H9 (cell line): ENCODE data around the gene TDRD1. TPM values are rescaled to one million over a fixed set of nuclear protein-coding genes. Genes with fewer than 3 reads are reported as not detected.

Experiments
- DNase-seq: peaks from one replicate; pipeline ENCODE4 v3.0.0-alpha.2; 2017
- H2AFZ ChIP-seq: one replicate; pipeline ENCODE4 v1.6.1; 2013; ENCODE audit warnings: mild to moderate bottlenecking, low read length, control low read depth, moderate library complexity
- H2AK5ac ChIP-seq: 2 replicates; pipeline ENCODE4 v1.6.1; 2013; ENCODE audit warnings: low read length, control low read depth, mixed read lengths; ENCODE audit not compliant: insufficient read length
- H2BK120ac ChIP-seq: one replicate; pipeline ENCODE4 v1.6.1; 2013; ENCODE audit warnings: low read depth, mild to moderate bottlenecking, low read length, control low read depth, inconsistent platforms; ENCODE audit not compliant: poor library complexity, severe bottlenecking
- H2BK12ac ChIP-seq: 2 replicates; pipeline ENCODE4 v1.6.1; 2013; ENCODE audit warnings: low read length, control low read depth, mixed read lengths, low read depth; ENCODE audit not compliant: insufficient read length
- H2BK15ac ChIP-seq: 2 replicates; pipeline ENCODE4 v1.6.1; 2013; ENCODE audit warnings: low read depth, low read length, control low read depth
- H2BK20ac ChIP-seq: one replicate; pipeline ENCODE4 v1.6.1; 2013; ENCODE audit warnings: low read depth, mild to moderate bottlenecking, low read length, control low read depth, inconsistent platforms; ENCODE audit not compliant: poor library complexity, severe bottlenecking
- H2BK5ac ChIP-seq: 2 replicates; pipeline ENCODE4 v1.6.1; 2013; ENCODE audit warnings: low read length, control low read depth, mixed read lengths; ENCODE audit not compliant: insufficient read length
- H3K14ac ChIP-seq: 2 replicates; pipeline ENCODE4 v1.6.1; 2013; ENCODE audit warnings: low read length, control low read depth; ENCODE audit not compliant: insufficient read depth
- H3K18ac ChIP-seq: 2 replicates; pipeline ENCODE4 v1.6.1; 2013; ENCODE audit warnings: low read depth, mild to moderate bottlenecking, mixed read lengths, low read length, control low read depth; ENCODE audit not compliant: insufficient read length
- H3K23ac ChIP-seq: 2 replicates; pipeline ENCODE4 v1.6.1; 2013; ENCODE audit warnings: low read length, control low read depth, mixed read lengths, low read depth; ENCODE audit not compliant: insufficient read length
- H3K23me2 ChIP-seq: 2 replicates; pipeline ENCODE4 v1.6.1; 2013; ENCODE audit warnings: low read depth, mild to moderate bottlenecking, mixed read lengths, low read length, control low read depth; ENCODE audit not compliant: insufficient read length, poor library complexity, severe bottlenecking
- H3K27ac ChIP-seq: 2 replicates; pipeline ENCODE4 v1.5.1; 2013; ENCODE audit warnings: low read length, control low read depth, mixed read lengths, low read depth; ENCODE audit not compliant: insufficient read length
- H3K27me3 ChIP-seq: 2 replicates; pipeline ENCODE4 v1.6.1; 2013; ENCODE audit warnings: low read length, control low read depth, inconsistent platforms; ENCODE audit not compliant: insufficient read depth
- H3K4ac ChIP-seq: 2 replicates; pipeline ENCODE4 v1.6.1; 2013; ENCODE audit warnings: low read depth, mild to moderate bottlenecking, control low read depth, inconsistent platforms, low read length, moderate library complexity
- H3K4me1 ChIP-seq: 2 replicates; pipeline ENCODE4 v1.6.1; 2013; ENCODE audit warnings: low read length, control low read depth, inconsistent platforms; ENCODE audit not compliant: insufficient read depth
- H3K4me2 ChIP-seq: 2 replicates; pipeline ENCODE4 v1.6.1; 2013; ENCODE audit warnings: low read length, control low read depth, mixed read lengths; ENCODE audit not compliant: insufficient read length, insufficient read depth
- H3K56ac ChIP-seq: 2 replicates; pipeline ENCODE4 v1.6.1; 2013; ENCODE audit warnings: low read depth, mild to moderate bottlenecking, mixed read lengths, low read length, control low read depth; ENCODE audit not compliant: insufficient read length
- H3K79me1 ChIP-seq: 2 replicates; pipeline ENCODE4 v1.6.1; 2013; ENCODE audit warnings: low read depth, mild to moderate bottlenecking, moderate library complexity, low read length, control low read depth, inconsistent platforms; ENCODE audit not compliant: insufficient read depth, poor library complexity, severe bottlenecking
- H3K79me2 ChIP-seq: 2 replicates; pipeline ENCODE4 v1.6.1; 2013; ENCODE audit warnings: low read length, control low read depth, inconsistent platforms; ENCODE audit not compliant: insufficient read depth
- H3K9ac ChIP-seq: 2 replicates; pipeline ENCODE4 v1.6.1; 2013; ENCODE audit warnings: low read length, control low read depth, mixed read lengths; ENCODE audit not compliant: insufficient read length; ENCODE audit errors: extremely low read depth
- H3K9me3 ChIP-seq: one replicate; pipeline ENCODE4 v1.6.1; 2013; ENCODE audit warnings: low read depth, low read length, inconsistent platforms; ENCODE audit not compliant: control insufficient read depth
- H3T11ph ChIP-seq: one replicate; pipeline ENCODE4 v1.6.1; 2013; ENCODE audit warnings: mild to moderate bottlenecking, low read length, control low read depth, inconsistent platforms
- H4K20me1 ChIP-seq: one replicate; pipeline ENCODE4 v1.6.1; 2013; ENCODE audit not compliant: control insufficient read depth, insufficient read length, insufficient read depth
- H4K5ac ChIP-seq: 2 replicates; pipeline ENCODE4 v1.6.1; 2013; ENCODE audit warnings: low read depth, mild to moderate bottlenecking, mixed read lengths, low read length, control low read depth; ENCODE audit not compliant: insufficient read length
- H4K8ac ChIP-seq: replicated peaks from 2 replicates; pipeline ENCODE4 v1.6.1; 2013; ENCODE audit warnings: low read length, control low read depth, mixed read lengths, low read depth; ENCODE audit not compliant: insufficient read length
- H4K91ac ChIP-seq: 2 replicates; pipeline ENCODE4 v1.6.1; 2013; ENCODE audit warnings: low read depth, mild to moderate bottlenecking, moderate library complexity, mixed read lengths, low read length, control low read depth; ENCODE audit not compliant: insufficient read length
- H3K27ac Mint-ChIP-seq, 3 experiments: 2 replicates in 2 of 3; 3 replicates in 1 of 3; pipeline ENCODE4 v1.8.0; 2020 to 2021; ENCODE audit warnings: mixed read lengths in 3 of 3, mild to moderate bottlenecking in 1 of 3, moderate library complexity in 1 of 3
- H3K27me3 Mint-ChIP-seq: 2 replicates; pipeline ENCODE4 v1.8.0; 2021; ENCODE audit warnings: low read depth, mild to moderate bottlenecking, moderate library complexity, mixed read lengths
- H3K36me3 Mint-ChIP-seq, 3 experiments: 2 replicates in 2 of 3; 3 replicates in 1 of 3; pipeline ENCODE4 v1.8.0; 2020 to 2021; ENCODE audit warnings: low read depth in 3 of 3, mixed read lengths in 3 of 3; ENCODE audit not compliant: insufficient read depth in 1 of 3
- H3K4me1 Mint-ChIP-seq, 2 experiments: 2 replicates each; pipeline ENCODE4 v1.8.0; 2020; ENCODE audit warnings: mixed read lengths in 2 of 2
- H3K4me3 Mint-ChIP-seq, 2 experiments: 2 replicates in 1 of 2; 3 replicates in 1 of 2; pipeline ENCODE4 v1.8.0; 2020 to 2021; ENCODE audit warnings: mild to moderate bottlenecking in 2 of 2, mixed read lengths in 2 of 2, moderate library complexity in 1 of 2
- H3K9me3 Mint-ChIP-seq, 2 experiments: 2 replicates in 1 of 2; 3 replicates in 1 of 2; pipeline ENCODE4 v1.8.0; 2020; ENCODE audit warnings: mild to moderate bottlenecking in 2 of 2, mixed read lengths in 2 of 2, moderate library complexity in 1 of 2
- CTCF ChIP-seq: fragments of 200-600 bp; sonication (generic); conservative IDR thresholded peaks from 3 replicates; pipeline ENCODE4 v1.8.0; 2021; ENCODE audit warnings: antibody characterized with exemption, mild to moderate bottlenecking
- total RNA-seq: library from RNA; stranded (reverse); gene quantifications from 2 replicates; pipeline ENCODE4 v1.2.1, GENCODE V29; 2021

TDRD1 gene
- total RNA-seq, 1 experiment from 2014 or later, result 0.15 TPM

- Histone ChIP-seq H3K79me1 (no peaks in the 10 kb centered on the region), H3K14ac (no peak overlapping the region), H3K9ac (no peak overlapping the region), H4K20me1 (no peaks in the 10 kb centered on the region), H2BK120ac (no peak overlapping the region), H4K91ac (no peak overlapping the region), H3K23ac (no peak overlapping the region), H2AFZ (no peak overlapping the region), H4K5ac (no peak overlapping the region), H3K23me2 (peaks cover 3% of the 10 kb centered on the region), H3K27me3 (no peaks in the 10 kb centered on the region; the same call in 1 of the 2 replicates), H4K8ac (no peak overlapping the region), H3T11ph (no peak overlapping the region), H3K4ac (no peak overlapping the region), H3K56ac (no peak overlapping the region), H3K27ac (no peak overlapping the region), H2BK15ac (no peak overlapping the region), H3K4me2 (no peak overlapping the region), H3K18ac (no peak overlapping the region), H3K4me1 (no peaks in the 10 kb centered on the region), H2BK20ac (no peak overlapping the region), H2BK5ac (no peak overlapping the region), H3K79me2 (no peaks in the 10 kb centered on the region), H2AK5ac (no peak overlapping the region), H3K9me3 (no peaks in the 10 kb centered on the region), H2BK12ac (no peak overlapping the region)
- no peak overlapping the region for H3K4me3 Mint-ChIP-seq
- H3K9me3 Mint-ChIP-seq, result 0 out of 5 replicates have a peak, but pooled peaks cover 0 to 3% of the 10 kb centered on the region in 2 experiments
- H3K27me3 Mint-ChIP-seq, result peaks cover 29% of the 10 kb centered on the region
- no peak for TF ChIP-seq CTCF
- H3K4me1 Mint-ChIP-seq, result peaks cover 2 to 3% of the 10 kb centered on the region in 2 experiments; a peak in 2 of 4 replicates
- no peaks in the 10 kb centered on the region for H3K36me3 Mint-ChIP-seq
- no peak overlapping the region for H3K27ac Mint-ChIP-seq
- no peak for DNase-seq
These were observed 55.0 kb downstream of the TDRD1 start for GRCh38 chr10:114234132-114234531.
